HepG2 (cell line): ENCODE results near the gene CSNK1D. TPM values are rescaled to one million over a fixed set of nuclear protein-coding genes. Genes with fewer than 3 reads are reported as not detected.

ENCODE experiments used
- ADNP ChIP-seq: sonication (generic); formaldehyde crosslinking; IDR thresholded peaks from 2 replicates; pipeline ENCODE4 v1.4.0; 2020; ENCODE audit warnings: missing genetic modification reagents
- ARHGAP35 ChIP-seq: sonication (generic); formaldehyde crosslinking; IDR thresholded peaks from 2 replicates; pipeline ENCODE4 v1.9.0; 2022; ENCODE audit warnings: mild to moderate bottlenecking, inconsistent platforms, moderate library complexity, missing genetic modification reagents, borderline replicate concordance
- DMAP1 ChIP-seq: IDR thresholded peaks from 2 replicates; pipeline ENCODE4 v1.6.1; 2016
- GFI1 ChIP-seq: sonication (generic); formaldehyde crosslinking; IDR thresholded peaks from 2 replicates; pipeline ENCODE4 v1.5.0; 2020; ENCODE audit warnings: missing genetic modification reagents, mild to moderate bottlenecking, borderline replicate concordance
- HNF4G ChIP-seq, 2 experiments: sonication (generic) in 1 of 2; formaldehyde crosslinking in 1 of 2; IDR thresholded peaks; 2 replicates each; pipeline versions ENCODE4 v1.4.0 to v1.6.1; 2011 to 2020; ENCODE audit warnings: borderline replicate concordance in 2 of 2, low read depth in 2 of 2, mild to moderate bottlenecking in 2 of 2, low read length in 1 of 2, missing genetic modification reagents in 1 of 2, moderate library complexity in 1 of 2
- KDM2A ChIP-seq: sonication (generic); formaldehyde crosslinking; IDR thresholded peaks from 2 replicates; pipeline ENCODE4 v1.4.0; 2020; ENCODE audit warnings: low read depth, missing genetic modification reagents, borderline replicate concordance
- KLF15 ChIP-seq: sonication (generic); formaldehyde crosslinking; IDR thresholded peaks from 2 replicates; pipeline ENCODE4 v1.8.1; 2023; ENCODE audit warnings: borderline replicate concordance, mild to moderate bottlenecking, inconsistent platforms, missing genetic modification reagents, mixed read lengths
- MIER2 ChIP-seq: IDR thresholded peaks from 2 replicates; pipeline ENCODE4 v1.6.1; 2016; ENCODE audit warnings: missing biosample characterization, missing genetic modification reagents
- MIXL1 ChIP-seq: IDR thresholded peaks from 2 replicates; pipeline ENCODE4 v1.6.1; 2016
- NFE2 ChIP-seq: sonication (generic); formaldehyde crosslinking; IDR thresholded peaks from 2 replicates; pipeline ENCODE4 v1.4.0; 2020; ENCODE audit warnings: missing genetic modification reagents
- NFIB ChIP-seq: sonication (generic); formaldehyde crosslinking; IDR thresholded peaks from 2 replicates; pipeline ENCODE4 v1.9.0; 2021; ENCODE audit warnings: missing genetic modification reagents, mild to moderate bottlenecking, borderline replicate concordance
- NFYB ChIP-seq: sonication (generic); formaldehyde crosslinking; IDR thresholded peaks from 2 replicates; pipeline ENCODE4 v1.4.0; 2020; ENCODE audit warnings: missing genetic modification reagents
- PCBP2 ChIP-seq: fragments of 200-400 bp; formaldehyde crosslinking; optimal IDR thresholded peaks from 2 replicates; pipeline ENCODE3; 2018; ENCODE audit warnings: low read length, low read depth; ENCODE audit not compliant: poor library complexity, severe bottlenecking
- SP140L ChIP-seq: sonication (generic); formaldehyde crosslinking; IDR thresholded peaks from 2 replicates; pipeline ENCODE4 v1.4.0; 2020; ENCODE audit warnings: missing genetic modification reagents, borderline replicate concordance
- ZFP36L1 ChIP-seq: sonication (generic); formaldehyde crosslinking; IDR thresholded peaks from 2 replicates; pipeline ENCODE4 v1.8.0; 2022; ENCODE audit warnings: mild to moderate bottlenecking, missing genetic modification reagents, moderate library complexity
- ZNF225 ChIP-seq: sonication (generic); formaldehyde crosslinking; IDR thresholded peaks from 2 replicates; pipeline ENCODE4 v1.4.0; 2020; ENCODE audit warnings: mild to moderate bottlenecking, missing genetic modification reagents
- ZNF274 ChIP-seq: sonication (generic); formaldehyde crosslinking; IDR thresholded peaks from 2 replicates; pipeline ENCODE4 v1.5.1; 2020; ENCODE audit warnings: mild to moderate bottlenecking, missing genetic modification reagents
- polyA plus RNA-seq, 8 experiments: library from polyadenylated mRNA; depleted of rRNA in 3 of 8; stranded (reverse) in 7 of 8; unstranded in 1 of 8; fragments of >200 nt; fragmentation: Illumina TruSeq in 4 of 8; extraction: Trizol in 4 of 8; gene quantifications; 2 replicates each; pipeline versions ENCODE4 v1.2.1 to v1.2.3, GENCODE V29; 2011 to 2016; ENCODE audit warnings: low read depth in 4 of 8, missing spikeins in 1 of 8, mixed read lengths in 1 of 8; ENCODE audit not compliant: insufficient read depth in 1 of 8
- total RNA-seq, 5 experiments: library from RNA; depleted of rRNA; stranded (reverse); fragments of >200 nt; fragmentation: Illumina TruSeq; extraction: Trizol; gene quantifications; 2 replicates each; pipeline ENCODE4 v1.2.3, GENCODE V29; 2016; ENCODE audit warnings: low read depth in 1 of 5
- TF ChIP-seq, protein P1 (sequence below): sonication (generic); formaldehyde crosslinking; IDR thresholded peaks from 2 replicates; pipeline ENCODE4 v1.8.0; 2022; ENCODE audit warnings: missing genetic modification reagents, mild to moderate bottlenecking, inconsistent platforms, borderline replicate concordance
- TF ChIP-seq, protein P2 (sequence below): IDR thresholded peaks from 2 replicates; pipeline ENCODE4 v1.6.1; 2016; ENCODE audit warnings: missing compliant biosample characterization, missing genetic modification reagents, borderline replicate concordance
- TF ChIP-seq, protein P3 (sequence below): IDR thresholded peaks from 2 replicates; pipeline ENCODE4 v1.6.1; 2016
- TF ChIP-seq, protein P4 (sequence below): sonication (generic); formaldehyde crosslinking; IDR thresholded peaks from 2 replicates; pipeline ENCODE4 v1.9.0; 2022; ENCODE audit warnings: low read depth, missing genetic modification reagents
- TF ChIP-seq, protein P5 (sequence below): sonication (generic); formaldehyde crosslinking; IDR thresholded peaks from 2 replicates; pipeline ENCODE4 v1.8.0; 2022; ENCODE audit warnings: mild to moderate bottlenecking, missing genetic modification reagents, borderline replicate concordance
- TF ChIP-seq, protein P6 (sequence below): sonication (generic); formaldehyde crosslinking; IDR thresholded peaks from 2 replicates; pipeline ENCODE4 v1.4.0; 2020; ENCODE audit warnings: missing genetic modification reagents, borderline replicate concordance

CSNK1D gene
- total and polyA plus RNA-seq, 2 of the 13 experiments (the other 11 are each of a cell fraction or from before 2014, with no cell fraction given) = 31.5 to 128 TPM

DNA sequence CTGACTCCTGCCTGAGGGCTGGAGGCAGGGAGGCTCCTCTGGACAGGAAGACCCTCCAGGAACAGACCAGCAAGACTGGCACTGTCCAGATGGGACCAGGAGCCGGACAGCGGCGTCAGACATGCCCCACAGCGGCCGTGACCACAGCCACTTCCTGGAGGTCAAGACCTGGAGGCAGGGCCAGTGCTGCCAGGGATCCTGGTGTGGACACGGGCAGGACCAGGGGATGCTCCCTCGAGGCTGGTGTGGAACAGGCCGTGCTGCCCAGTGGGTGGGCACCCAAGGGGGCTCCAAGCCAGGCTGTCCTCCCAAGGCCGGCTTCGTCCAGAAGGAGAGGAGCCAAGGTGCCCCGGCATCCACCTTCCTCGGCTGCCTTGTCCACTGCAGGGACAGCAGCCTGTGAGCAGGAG, 56.4 kb downstream of the CSNK1D start (continued):
- TF ChIP-seq GFI1 (CRISPR knock-in tag) (no peak), ADNP (no peak; the same call in 1 of the 2 replicates), KLF15 (CRISPR knock-in tag) (no peak), MIER2 (CRISPR knock-in tag) (no peak), PCBP2 (no peak), NFIB (no peak), KDM2A (no peak), ZNF225 (0 out of 2 replicates have a peak, but pooled peaks have one; percentile 56), SP140L (no peak), DMAP1 (no peak), ZNF274 (CRISPR knock-in tag) (no peak; the same call in 1 of the 2 replicates), NFYB (CRISPR knock-in tag) (no peak), NFE2 (CRISPR knock-in tag) (no peak), ZFP36L1 (CRISPR knock-in tag) (no peak), ARHGAP35 (CRISPR knock-in tag) (no peak), HNF4G (IDR thresholded peaks at IDR 0.05; ENCODE audit: borderline replicate concordance, low read depth, low read length) (no peak), HNF4G (CRISPR knock-in tag; IDR thresholded peaks at IDR 0.05; ENCODE audit: borderline replicate concordance, low read depth) (no peak; the same call in 1 of the 2 replicates), MIXL1 (CRISPR knock-in tag) (no peak)
- TF ChIP-seq, protein P1, sequence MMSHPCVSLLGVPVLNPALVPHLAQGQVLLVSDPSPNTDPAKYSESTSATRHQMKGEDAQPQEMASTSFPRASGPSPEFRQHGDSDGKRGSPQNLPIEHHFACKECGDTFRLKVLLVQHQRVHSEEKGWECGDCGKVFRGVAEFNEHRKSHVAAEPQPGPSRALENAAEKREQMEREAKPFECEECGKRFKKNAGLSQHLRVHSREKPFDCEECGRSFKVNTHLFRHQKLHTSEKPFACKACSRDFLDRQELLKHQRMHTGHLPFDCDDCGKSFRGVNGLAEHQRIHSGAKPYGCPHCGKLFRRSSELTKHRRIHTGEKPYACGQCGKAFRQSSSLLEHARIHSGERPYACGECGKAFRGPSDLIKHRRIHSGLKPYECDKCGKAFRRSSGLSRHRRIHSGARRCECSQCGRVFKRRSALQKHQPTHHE (CRISPR knock-in tag) = 0 out of 2 replicates have a peak, but pooled peaks have one; percentile 36
- TF ChIP-seq, protein P2, sequence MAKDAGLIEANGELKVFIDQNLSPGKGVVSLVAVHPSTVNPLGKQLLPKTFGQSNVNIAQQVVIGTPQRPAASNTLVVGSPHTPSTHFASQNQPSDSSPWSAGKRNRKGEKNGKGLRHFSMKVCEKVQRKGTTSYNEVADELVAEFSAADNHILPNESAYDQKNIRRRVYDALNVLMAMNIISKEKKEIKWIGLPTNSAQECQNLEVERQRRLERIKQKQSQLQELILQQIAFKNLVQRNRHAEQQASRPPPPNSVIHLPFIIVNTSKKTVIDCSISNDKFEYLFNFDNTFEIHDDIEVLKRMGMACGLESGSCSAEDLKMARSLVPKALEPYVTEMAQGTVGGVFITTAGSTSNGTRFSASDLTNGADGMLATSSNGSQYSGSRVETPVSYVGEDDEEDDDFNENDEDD (CRISPR knock-in tag) = no peak
- TF ChIP-seq, protein P3, sequence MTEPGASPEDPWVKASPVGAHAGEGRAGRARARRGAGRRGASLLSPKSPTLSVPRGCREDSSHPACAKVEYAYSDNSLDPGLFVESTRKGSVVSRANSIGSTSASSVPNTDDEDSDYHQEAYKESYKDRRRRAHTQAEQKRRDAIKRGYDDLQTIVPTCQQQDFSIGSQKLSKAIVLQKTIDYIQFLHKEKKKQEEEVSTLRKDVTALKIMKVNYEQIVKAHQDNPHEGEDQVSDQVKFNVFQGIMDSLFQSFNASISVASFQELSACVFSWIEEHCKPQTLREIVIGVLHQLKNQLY (CRISPR knock-in tag) = no peak
- TF ChIP-seq, protein P4, sequence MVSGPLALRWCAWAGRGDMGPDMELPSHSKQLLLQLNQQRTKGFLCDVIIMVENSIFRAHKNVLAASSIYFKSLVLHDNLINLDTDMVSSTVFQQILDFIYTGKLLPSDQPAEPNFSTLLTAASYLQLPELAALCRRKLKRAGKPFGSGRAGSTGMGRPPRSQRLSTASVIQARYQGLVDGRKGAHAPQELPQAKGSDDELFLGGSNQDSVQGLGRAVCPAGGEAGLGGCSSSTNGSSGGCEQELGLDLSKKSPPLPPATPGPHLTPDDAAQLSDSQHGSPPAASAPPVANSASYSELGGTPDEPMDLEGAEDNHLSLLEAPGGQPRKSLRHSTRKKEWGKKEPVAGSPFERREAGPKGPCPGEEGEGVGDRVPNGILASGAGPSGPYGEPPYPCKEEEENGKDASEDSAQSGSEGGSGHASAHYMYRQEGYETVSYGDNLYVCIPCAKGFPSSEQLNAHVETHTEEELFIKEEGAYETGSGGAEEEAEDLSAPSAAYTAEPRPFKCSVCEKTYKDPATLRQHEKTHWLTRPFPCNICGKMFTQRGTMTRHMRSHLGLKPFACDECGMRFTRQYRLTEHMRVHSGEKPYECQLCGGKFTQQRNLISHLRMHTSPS (CRISPR knock-in tag) = peak; percentile 1; the same call in 1 of the 2 replicates
- TF ChIP-seq, protein P5, sequence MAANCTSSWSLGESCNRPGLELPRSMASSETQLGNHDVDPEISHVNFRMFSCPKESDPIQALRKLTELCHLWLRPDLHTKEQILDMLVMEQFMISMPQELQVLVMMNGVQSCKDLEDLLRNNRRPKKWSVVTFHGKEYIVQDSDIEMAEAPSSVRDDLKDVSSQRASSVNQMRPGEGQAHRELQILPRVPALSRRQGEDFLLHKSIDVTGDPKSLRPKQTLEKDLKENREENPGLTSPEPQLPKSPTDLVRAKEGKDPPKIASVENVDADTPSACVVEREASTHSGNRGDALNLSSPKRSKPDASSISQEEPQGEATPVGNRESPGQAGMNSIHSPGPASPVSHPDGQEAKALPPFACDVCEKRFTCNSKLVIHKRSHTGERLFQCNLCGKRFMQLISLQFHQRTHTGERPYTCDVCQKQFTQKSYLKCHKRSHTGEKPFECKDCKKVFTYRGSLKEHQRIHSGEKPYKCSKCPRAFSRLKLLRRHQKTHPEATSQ (CRISPR knock-in tag) = no peak
- TF ChIP-seq, protein P6, sequence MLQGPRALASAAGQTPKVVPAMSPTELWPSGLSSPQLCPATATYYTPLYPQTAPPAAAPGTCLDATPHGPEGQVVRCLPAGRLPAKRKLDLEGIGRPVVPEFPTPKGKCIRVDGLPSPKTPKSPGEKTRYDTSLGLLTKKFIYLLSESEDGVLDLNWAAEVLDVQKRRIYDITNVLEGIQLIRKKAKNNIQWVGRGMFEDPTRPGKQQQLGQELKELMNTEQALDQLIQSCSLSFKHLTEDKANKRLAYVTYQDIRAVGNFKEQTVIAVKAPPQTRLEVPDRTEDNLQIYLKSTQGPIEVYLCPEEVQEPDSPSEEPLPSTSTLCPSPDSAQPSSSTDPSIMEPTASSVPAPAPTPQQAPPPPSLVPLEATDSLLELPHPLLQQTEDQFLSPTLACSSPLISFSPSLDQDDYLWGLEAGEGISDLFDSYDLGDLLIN (CRISPR knock-in tag) = no peak
